GM23338 (cell line): Measurements from ENCODE around the gene BANF1. TPM values are rescaled to one million over a fixed set of nuclear protein-coding genes. Genes with fewer than 3 reads are reported as not detected.

Experiments used
- ATAC-seq: fragments of 200-7000 bp; cut with Tn5 transposase; 3 replicates; pipeline ENCODE4 v1.9.1; 2020
- DNase-seq: peaks from one replicate; pipeline ENCODE4 v3.0.0-alpha.2; 2015; ENCODE audit warnings: low spot score
- H2AFZ ChIP-seq: fragments of 200-600 bp; sonication (generic); 2 replicates; pipeline ENCODE4 v1.8.0; 2016; ENCODE audit warnings: antibody characterized with exemption, mild to moderate bottlenecking, moderate library complexity
- H3F3A ChIP-seq: fragments of 200-600 bp; sonication (generic); replicated peaks from 2 replicates; pipeline ENCODE4 v1.8.0; 2017; ENCODE audit warnings: antibody characterized with exemption, mixed run types, low read depth
- H3K27ac ChIP-seq: fragments of 200-600 bp; sonication (generic); 2 replicates; pipeline ENCODE4 v1.6.1; 2016; ENCODE audit warnings: low read depth
- H3K27me3 ChIP-seq: fragments of 200-600 bp; sonication (generic); 2 replicates; pipeline ENCODE4 v1.8.0; 2016; ENCODE audit warnings: mild to moderate bottlenecking, mixed run types, moderate library complexity; ENCODE audit not compliant: insufficient read depth
- H3K36me3 ChIP-seq: fragments of 200-600 bp; sonication (generic); 2 replicates; pipeline ENCODE4 v1.8.0; 2016; ENCODE audit warnings: mild to moderate bottlenecking; ENCODE audit not compliant: insufficient read depth
- H3K4me1 ChIP-seq: fragments of 200-600 bp; sonication (generic); 2 replicates; pipeline ENCODE4 v1.8.0; 2016; ENCODE audit warnings: mild to moderate bottlenecking, moderate library complexity; ENCODE audit not compliant: insufficient read depth
- H3K4me2 ChIP-seq: fragments of 200-600 bp; sonication (generic); 2 replicates; pipeline ENCODE4 v1.7.1; 2017; ENCODE audit warnings: mixed run types
- H3K4me3 ChIP-seq: fragments of 200-600 bp; sonication (generic); 2 replicates; pipeline ENCODE4 v1.6.1; 2016; ENCODE audit warnings: mixed run types
- H3K79me2 ChIP-seq: fragments of 200-600 bp; sonication (generic); replicated peaks from 2 replicates; pipeline ENCODE4 v1.8.0; 2017; ENCODE audit warnings: mild to moderate bottlenecking; ENCODE audit not compliant: insufficient read depth
- H3K9me2 ChIP-seq: fragments of 200-600 bp; sonication (generic); 2 replicates; pipeline ENCODE4 v1.8.0; 2017; ENCODE audit not compliant: insufficient read depth
- H4K20me1 ChIP-seq: fragments of 200-600 bp; sonication (generic); replicated peaks from 2 replicates; pipeline ENCODE4 v1.8.0; 2017; ENCODE audit warnings: mild to moderate bottlenecking; ENCODE audit not compliant: insufficient read depth
- H3K27ac Mint-ChIP-seq: 2 replicates; pipeline ENCODE4 v1.8.0; 2020; ENCODE audit warnings: inconsistent platforms, mild to moderate bottlenecking, moderate library complexity, mixed read lengths
- H3K27me3 Mint-ChIP-seq: 3 replicates; pipeline ENCODE4 v1.8.0; 2022; ENCODE audit warnings: low read depth, mild to moderate bottlenecking, moderate library complexity, mixed read lengths, inconsistent platforms; ENCODE audit not compliant: insufficient read depth, poor library complexity
- H3K36me3 Mint-ChIP-seq: 3 replicates; pipeline ENCODE4 v1.8.0; 2021; ENCODE audit warnings: low read depth, mild to moderate bottlenecking, inconsistent platforms, moderate library complexity, mixed read lengths
- H3K4me1 Mint-ChIP-seq: 3 replicates; pipeline ENCODE4 v1.8.0; 2020; ENCODE audit warnings: mild to moderate bottlenecking, inconsistent platforms, mixed read lengths
- H3K4me3 Mint-ChIP-seq: 3 replicates; pipeline ENCODE4 v1.8.0; 2021; ENCODE audit warnings: moderate library complexity, mild to moderate bottlenecking, inconsistent platforms, mixed read lengths
- H3K9me3 Mint-ChIP-seq: 3 replicates; pipeline ENCODE4 v1.8.0; 2020; ENCODE audit warnings: moderate library complexity, mild to moderate bottlenecking, inconsistent platforms, mixed read lengths
- CREB1 ChIP-seq: fragments of 250-450 bp; sonication (Bioruptor Pico); IDR thresholded peaks from 2 replicates; pipeline ENCODE4 v1.5.0; 2020; ENCODE audit warnings: low read depth, mild to moderate bottlenecking, moderate library complexity
- CTCF ChIP-seq, 2 experiments: fragments of 200-600 bp in 1 of 2; sonication (generic) in 1 of 2; conservative IDR thresholded peaks; 2 replicates each; pipeline versions ENCODE4 v1.5.1 to v1.6.1; 2016 to 2017; ENCODE audit warnings: antibody characterized with exemption in 2 of 2, low read depth in 2 of 2, mild to moderate bottlenecking in 2 of 2, moderate library complexity in 1 of 2
- EZH2 ChIP-seq: fragments of 200-600 bp; sonication (generic); IDR thresholded peaks from one replicate; pipeline ENCODE4 v1.8.0; 2017; ENCODE audit warnings: antibody characterized with exemption, mild to moderate bottlenecking, low read depth; ENCODE audit not compliant: unreplicated experiment
- JUNB ChIP-seq: IDR thresholded peaks from one replicate; pipeline ENCODE4 v1.6.1; 2016; ENCODE audit warnings: antibody characterized with exemption; ENCODE audit not compliant: unreplicated experiment
- STAT1 ChIP-seq: IDR thresholded peaks from one replicate; pipeline ENCODE4 v1.6.1; 2016; ENCODE audit warnings: antibody characterized with exemption; ENCODE audit not compliant: unreplicated experiment
- ZNF114 ChIP-seq: fragments of 250-450 bp; sonication (Bioruptor Pico); IDR thresholded peaks from 2 replicates; pipeline ENCODE4 v1.5.0; 2020; ENCODE audit warnings: mild to moderate bottlenecking, moderate library complexity
- ZNF331 ChIP-seq: fragments of 250-450 bp; sonication (Bioruptor Pico); IDR thresholded peaks from 2 replicates; pipeline ENCODE4 v1.5.0; 2020; ENCODE audit warnings: low read depth, mild to moderate bottlenecking, moderate library complexity
- ZNF462 ChIP-seq: fragments of 250-450 bp; sonication (Bioruptor Pico); IDR thresholded peaks from 2 replicates; pipeline ENCODE4 v1.5.0; 2020; ENCODE audit warnings: mild to moderate bottlenecking, moderate library complexity
- polyA plus RNA-seq: library from polyadenylated mRNA; unstranded; fragments of >200 nt; fragmentation: Nextera tagmentation; extraction: Ambion mirVana; gene quantifications from 2 replicates; pipeline ENCODE4 v1.2.1, GENCODE V29; 2016
- total RNA-seq: library from RNA; depleted of rRNA; stranded (reverse); fragments of >200 nt; shearing (Covaris generic); gene quantifications from 2 replicates; pipeline ENCODE4 v1.2.3, GENCODE V29; 2014

The BANF1 gene
- total and polyA plus RNA-seq, 2 experiments from 2014 or later, result 58.2 to 765 TPM

- TF ChIP-seq ZNF462 (CRISPR knock-in tag) (no peak), ZNF114 (CRISPR knock-in tag) (no peak), JUNB (no peak), CTCF (conservative IDR thresholded peaks at IDR 0.05; ENCODE audit: low read depth in 2 of 2) (no peak), ZNF331 (CRISPR knock-in tag) (no peak), STAT1 (no peak)
Observed at GRCh38 chr11:66011785-66012303, 9.5 kb downstream of the BANF1 start, which contains the start of gene CST6 (continued).

GRCh38 chr11:66012371-66012945 is 10.2 kb downstream of the BANF1 start:
- Mint-ChIP-seq H3K27me3 (peaks cover 15% of the 10 kb centered on the region), H3K27ac (no peak overlapping the region), H3K9me3 (no peaks in the 10 kb centered on the region), H3K36me3 (no peaks in the 10 kb centered on the region), H3K4me3 (peak overlapping the region; percentile 56; the same call in 2 of the 3 replicates), H3K4me1 (peaks cover 6% of the 10 kb centered on the region; the same call in 2 of the 3 replicates)
- Histone ChIP-seq H3K4me2 (peak overlapping the region; percentile 80), H3K4me1 (no peaks in the 10 kb centered on the region), H3K36me3 (no peaks in the 10 kb centered on the region), H2AFZ (peak overlapping the region; percentile 97; the same call in 1 of the 2 replicates), H3K79me2 (no peaks in the 10 kb centered on the region), H3K27me3 (peaks cover 23% of the 10 kb centered on the region), H4K20me1 (no peaks in the 10 kb centered on the region), H3F3A (0 out of 2 replicates have a peak, but pooled peaks cover 3% of the 10 kb centered on the region), H3K4me3 (peak overlapping the region; percentile 57), H3K27ac (no peak overlapping the region), H3K9me2 (no peaks in the 10 kb centered on the region)
- DNase-seq (no peak), ATAC-seq (no peak)
- TF ChIP-seq EZH2 (no peak), ZNF114 (CRISPR knock-in tag) (no peak), STAT1 (no peak), CREB1 (CRISPR knock-in tag) (no peak), JUNB (no peak)
